ENCODE data around the gene FOXE1. TPM values are rescaled to one million over a fixed set of nuclear protein-coding genes. Genes with fewer than 3 reads are reported as not detected.

Gene FOXE1
- total and polyA plus RNA-seq, 10 of the 15 experiments (the other 5 are each of a cell fraction or from before 2014, with no cell fraction given), result not detected

GRCh38 chr9:97819735-97820134, 33.3 kb upstream of the FOXE1 start (continued):
- TF ChIP-seq ATF3 (IDR thresholded peaks at IDR 0.05; ENCODE audit: borderline replicate concordance, extremely low read depth, low read depth, low read length) (no peak), NKRF (conservative IDR thresholded peaks at IDR 0.05) (no peak)

- 0% methylated on average over 1 of the region's 1 CpG for WGBS (ENCODE audit: insufficient coverage, insufficient replicate concordance, low lambda C conversion rate, missing lambda C conversion rate)
- H3K9me3 ChIP-seq (replicated peaks; ENCODE audit: control insufficient read depth, insufficient read depth, low read length), result no peaks in the 10 kb centered on the region
- no peak for ATAC-seq
- H3K9ac ChIP-seq (ENCODE audit: control insufficient read depth, insufficient read depth, low read length), result no peak overlapping the region
- no peak for FAIRE-seq
- ChIA-PET SMC1A (ENCODE audit: uncharacterized antibody, unreplicated experiment) (no interaction called here), POLR2A (no interaction called here), CTCF (no interaction called here), RAD21 (ENCODE audit: unreplicated experiment) (no interaction called here)
- H3K27me3 ChIP-seq (replicated peaks in 1 of 2; ENCODE audit: control insufficient read depth in 2 of 2, insufficient read depth in 2 of 2, low read length in 1 of 2), result peaks cover 5 to 7% of the 10 kb centered on the region in 2 experiments
- no peaks in the 10 kb centered on the region for H3K4me1 ChIP-seq (ENCODE audit: control insufficient read depth, insufficient read depth, low read length)
- H3K27ac ChIP-seq (ENCODE audit: control insufficient read depth, insufficient read depth), result no peak overlapping the region
- H3K36me3 ChIP-seq (ENCODE audit: control insufficient read depth in 2 of 2, insufficient read depth in 2 of 2, low read length in 1 of 2), result no peaks in the 10 kb centered on the region
- no TSS peak for BruUV-seq (replicated peaks)
- H3K79me2 ChIP-seq (ENCODE audit: control insufficient read depth, insufficient read depth, low read length), result no peaks in the 10 kb centered on the region
- H3K4me3 ChIP-seq, result no peak overlapping the region
- DNase-seq (ENCODE audit: low read depth, low spot score), result no peak
- no peak overlapping the region for H2AFZ ChIP-seq (ENCODE audit: control insufficient read depth, low read depth, low read length)
- in situ Hi-C loops (cut with MboI) (no loop called here), intact Hi-C loops (cut with micrococcal nuclease; ENCODE audit: unreplicated experiment) (no loop called here)
- no peaks in the 10 kb centered on the region for H4K20me1 ChIP-seq (ENCODE audit: control insufficient read depth, insufficient read depth)
- H3K4me2 ChIP-seq (ENCODE audit: control insufficient read depth, insufficient read depth), result no peak overlapping the region
- TF ChIP-seq, protein P1, sequence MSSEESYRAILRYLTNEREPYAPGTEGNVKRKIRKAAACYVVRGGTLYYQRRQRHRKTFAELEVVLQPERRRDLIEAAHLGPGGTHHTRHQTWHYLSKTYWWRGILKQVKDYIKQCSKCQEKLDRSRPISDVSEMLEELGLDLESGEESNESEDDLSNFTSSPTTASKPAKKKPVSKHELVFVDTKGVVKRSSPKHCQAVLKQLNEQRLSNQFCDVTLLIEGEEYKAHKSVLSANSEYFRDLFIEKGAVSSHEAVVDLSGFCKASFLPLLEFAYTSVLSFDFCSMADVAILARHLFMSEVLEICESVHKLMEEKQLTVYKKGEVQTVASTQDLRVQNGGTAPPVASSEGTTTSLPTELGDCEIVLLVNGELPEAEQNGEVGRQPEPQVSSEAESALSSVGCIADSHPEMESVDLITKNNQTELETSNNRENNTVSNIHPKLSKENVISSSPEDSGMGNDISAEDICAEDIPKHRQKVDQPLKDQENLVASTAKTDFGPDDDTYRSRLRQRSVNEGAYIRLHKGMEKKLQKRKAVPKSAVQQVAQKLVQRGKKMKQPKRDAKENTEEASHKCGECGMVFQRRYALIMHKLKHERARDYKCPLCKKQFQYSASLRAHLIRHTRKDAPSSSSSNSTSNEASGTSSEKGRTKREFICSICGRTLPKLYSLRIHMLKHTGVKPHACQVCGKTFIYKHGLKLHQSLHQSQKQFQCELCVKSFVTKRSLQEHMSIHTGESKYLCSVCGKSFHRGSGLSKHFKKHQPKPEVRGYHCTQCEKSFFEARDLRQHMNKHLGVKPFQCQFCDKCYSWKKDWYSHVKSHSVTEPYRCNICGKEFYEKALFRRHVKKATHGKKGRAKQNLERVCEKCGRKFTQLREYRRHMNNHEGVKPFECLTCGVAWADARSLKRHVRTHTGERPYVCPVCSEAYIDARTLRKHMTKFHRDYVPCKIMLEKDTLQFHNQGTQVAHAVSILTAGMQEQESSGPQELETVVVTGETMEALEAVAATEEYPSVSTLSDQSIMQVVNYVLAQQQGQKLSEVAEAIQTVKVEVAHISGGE (CRISPR knock-in tag; IDR thresholded peaks at IDR 0.05), result no peak
- no peak for TF ChIP-seq LARP7 (IDR thresholded peaks at IDR 0.05)
- TF ChIP-seq, protein P2, sequence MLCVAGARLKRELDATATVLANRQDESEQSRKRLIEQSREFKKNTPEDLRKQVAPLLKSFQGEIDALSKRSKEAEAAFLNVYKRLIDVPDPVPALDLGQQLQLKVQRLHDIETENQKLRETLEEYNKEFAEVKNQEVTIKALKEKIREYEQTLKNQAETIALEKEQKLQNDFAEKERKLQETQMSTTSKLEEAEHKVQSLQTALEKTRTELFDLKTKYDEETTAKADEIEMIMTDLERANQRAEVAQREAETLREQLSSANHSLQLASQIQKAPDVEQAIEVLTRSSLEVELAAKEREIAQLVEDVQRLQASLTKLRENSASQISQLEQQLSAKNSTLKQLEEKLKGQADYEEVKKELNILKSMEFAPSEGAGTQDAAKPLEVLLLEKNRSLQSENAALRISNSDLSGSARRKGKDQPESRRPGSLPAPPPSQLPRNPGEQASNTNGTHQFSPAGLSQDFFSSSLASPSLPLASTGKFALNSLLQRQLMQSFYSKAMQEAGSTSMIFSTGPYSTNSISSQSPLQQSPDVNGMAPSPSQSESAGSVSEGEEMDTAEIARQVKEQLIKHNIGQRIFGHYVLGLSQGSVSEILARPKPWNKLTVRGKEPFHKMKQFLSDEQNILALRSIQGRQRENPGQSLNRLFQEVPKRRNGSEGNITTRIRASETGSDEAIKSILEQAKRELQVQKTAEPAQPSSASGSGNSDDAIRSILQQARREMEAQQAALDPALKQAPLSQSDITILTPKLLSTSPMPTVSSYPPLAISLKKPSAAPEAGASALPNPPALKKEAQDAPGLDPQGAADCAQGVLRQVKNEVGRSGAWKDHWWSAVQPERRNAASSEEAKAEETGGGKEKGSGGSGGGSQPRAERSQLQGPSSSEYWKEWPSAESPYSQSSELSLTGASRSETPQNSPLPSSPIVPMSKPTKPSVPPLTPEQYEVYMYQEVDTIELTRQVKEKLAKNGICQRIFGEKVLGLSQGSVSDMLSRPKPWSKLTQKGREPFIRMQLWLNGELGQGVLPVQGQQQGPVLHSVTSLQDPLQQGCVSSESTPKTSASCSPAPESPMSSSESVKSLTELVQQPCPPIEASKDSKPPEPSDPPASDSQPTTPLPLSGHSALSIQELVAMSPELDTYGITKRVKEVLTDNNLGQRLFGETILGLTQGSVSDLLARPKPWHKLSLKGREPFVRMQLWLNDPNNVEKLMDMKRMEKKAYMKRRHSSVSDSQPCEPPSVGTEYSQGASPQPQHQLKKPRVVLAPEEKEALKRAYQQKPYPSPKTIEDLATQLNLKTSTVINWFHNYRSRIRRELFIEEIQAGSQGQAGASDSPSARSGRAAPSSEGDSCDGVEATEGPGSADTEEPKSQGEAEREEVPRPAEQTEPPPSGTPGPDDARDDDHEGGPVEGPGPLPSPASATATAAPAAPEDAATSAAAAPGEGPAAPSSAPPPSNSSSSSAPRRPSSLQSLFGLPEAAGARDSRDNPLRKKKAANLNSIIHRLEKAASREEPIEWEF (IDR thresholded peaks at IDR 0.05; ENCODE audit: insufficient replicate concordance, low read depth, low read length), result no peak
- no peak for TF ChIP-seq CEBPB (IDR thresholded peaks at IDR 0.05; ENCODE audit: borderline replicate concordance in 1 of 2, low read depth in 2 of 2, low read length in 2 of 2)
- no peak for TF ChIP-seq CEBPZ (IDR thresholded peaks at IDR 0.05; ENCODE audit: low read depth, low read length)
Measured at GRCh38 chr9:97820373-97820772, 32.7 kb upstream of the FOXE1 start.
